HG03025 (cell line): Measurements from ENCODE around the gene AHSA1.
"Not testable (repeated sequence)": the region's sequence is repeated elsewhere in the genome, so short reads cannot be mapped to it uniquely, and the experiment has no call there.

Source experiments
- ATAC-seq: cut with Tn5 transposase; IDR thresholded peaks from one replicate; pipeline ENCODE4 v1.9.1; 2021; ENCODE audit warnings: mild to moderate bottlenecking, moderate library complexity; ENCODE audit not compliant: unreplicated experiment, low FRiP score

Gene AHSA1

DNA sequence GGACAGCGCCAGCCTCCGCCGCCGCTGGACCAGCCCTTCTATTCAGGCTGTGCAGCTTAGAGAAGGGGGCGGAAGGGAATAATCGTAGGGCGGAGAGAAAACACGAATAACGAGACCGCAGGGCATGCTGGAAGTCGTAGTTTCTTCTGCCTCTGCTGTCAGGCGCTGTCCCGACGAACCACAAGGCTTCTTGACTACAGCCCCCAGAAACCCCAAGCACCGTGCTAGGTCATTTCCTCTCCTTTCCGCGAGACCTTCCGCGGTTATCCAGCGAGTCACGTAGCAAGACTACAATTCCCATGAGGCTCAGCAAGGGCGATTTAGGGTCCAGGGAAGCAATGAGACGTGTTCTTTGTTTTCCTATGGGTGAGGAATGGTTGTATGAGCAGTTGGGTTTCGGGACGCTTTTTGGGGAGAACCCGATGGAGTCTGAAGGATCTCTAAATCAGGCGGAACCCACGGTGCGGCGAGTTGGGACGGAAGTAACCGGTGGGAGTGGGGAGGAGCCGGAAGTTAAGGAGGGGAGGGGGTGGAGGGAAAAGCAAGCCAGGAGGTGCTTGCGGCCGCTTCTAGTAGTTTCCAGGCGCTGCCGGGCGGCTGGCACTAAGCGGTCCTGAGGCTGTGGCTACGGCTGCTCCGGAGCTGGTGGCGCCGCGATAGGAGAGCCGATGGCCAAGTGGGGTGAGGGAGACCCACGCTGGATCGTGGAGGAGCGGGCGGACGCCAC, at the start of gene AHSA1, which contains the start of gene VIPAS39:
Gene AHSA1, plus strand, starts transcription at position 572 of the 727 bp plus-strand sequence. Its CDS starts 97 bp downstream, at position 669.
Gene VIPAS39, minus strand, starts transcription at position 80 of the 727 bp plus-strand sequence. CDS start 3,499 bp downstream, outside the sequence.
- ATAC-seq, result peak; percentile 89

DNA sequence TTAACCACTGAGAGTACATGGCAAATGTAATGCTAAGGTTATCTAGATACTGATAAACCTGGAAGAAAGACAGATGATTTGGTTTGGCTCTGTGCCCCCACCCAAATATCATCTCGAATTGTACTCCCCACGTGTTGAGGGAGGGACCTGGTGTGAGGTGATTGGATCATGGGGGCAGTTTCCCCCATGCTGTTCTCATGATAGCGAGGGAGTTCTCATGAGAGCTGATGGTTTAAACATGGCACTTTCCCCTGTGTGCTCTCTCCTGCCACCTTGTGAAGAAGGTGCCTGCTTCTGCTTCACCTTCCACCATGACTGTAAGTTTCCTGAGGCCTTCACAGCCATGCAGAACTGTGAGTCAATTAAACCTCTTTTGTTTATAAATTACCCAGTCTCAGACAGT, 48.8 kb upstream of the AHSA1 start:
- no peak for ATAC-seq

DNA sequence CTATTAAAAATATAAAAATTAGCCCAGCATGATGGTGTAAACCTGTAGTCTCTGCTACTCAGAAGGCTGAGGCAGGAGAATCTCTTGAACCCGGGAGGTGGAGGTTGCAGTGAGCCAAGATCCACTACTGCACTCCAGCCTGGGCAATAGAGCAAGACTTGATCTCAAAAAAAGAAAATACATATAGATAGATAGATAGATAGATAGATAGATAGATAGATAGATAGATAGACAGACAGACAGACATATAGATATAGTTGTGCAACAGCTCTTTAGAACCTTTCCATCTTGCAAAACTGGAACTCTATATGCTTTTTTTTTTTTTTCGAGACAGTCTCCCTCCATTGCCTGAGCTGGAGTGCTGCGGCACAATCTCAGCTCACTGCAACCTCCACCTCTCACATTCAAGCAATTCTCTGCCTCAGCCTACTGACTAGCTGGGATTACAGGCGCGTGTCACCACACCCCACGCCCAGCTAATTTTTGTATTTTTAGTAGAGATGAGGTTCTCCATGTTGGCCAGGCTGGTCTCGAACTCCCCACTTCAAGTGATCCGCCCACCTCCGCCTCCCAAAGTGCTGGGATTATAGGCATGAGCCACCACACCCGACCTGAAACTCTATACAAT, 42.4 kb upstream of the AHSA1 start:
- ATAC-seq, result not testable (repeated sequence)

DNA sequence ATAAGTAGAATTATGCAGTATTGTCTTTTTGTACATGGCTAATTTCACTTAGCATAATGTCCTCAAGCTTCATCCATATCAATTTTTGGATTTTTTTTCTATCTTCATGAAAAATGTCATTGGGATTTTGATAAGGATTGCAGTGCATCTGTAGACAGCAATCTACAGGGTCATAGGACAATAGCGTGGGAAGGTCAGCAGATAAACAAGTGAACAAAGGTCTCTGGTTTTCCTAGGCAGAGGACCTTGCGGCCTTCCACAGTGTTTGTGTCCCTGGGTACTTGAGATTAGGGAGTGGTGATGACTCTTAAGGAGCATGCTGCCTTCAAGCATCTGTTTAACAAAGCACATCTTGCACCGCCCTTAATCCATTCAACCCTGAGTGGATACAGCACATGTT, 41.8 kb upstream of the AHSA1 start:
- ATAC-seq, result not testable (repeated sequence)

DNA sequence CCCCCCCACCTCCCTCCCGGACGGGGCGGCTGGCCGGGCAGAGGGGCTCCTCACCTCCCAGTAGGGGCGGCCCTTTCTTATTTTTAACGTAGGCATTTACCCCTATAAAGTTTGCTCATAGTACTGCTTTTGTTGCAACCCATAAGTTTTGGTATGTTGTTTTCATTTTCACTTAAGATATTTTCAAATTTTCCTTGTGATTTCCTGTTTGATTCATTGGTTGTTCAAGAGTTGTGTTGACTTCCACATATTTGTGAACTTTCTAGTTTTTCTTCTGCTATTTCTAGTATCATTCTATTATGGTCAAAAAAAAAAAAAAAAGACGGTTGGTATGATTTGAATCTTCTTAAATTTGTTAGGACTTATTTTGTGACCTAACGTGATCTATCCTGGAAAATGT, 41.1 kb upstream of the AHSA1 start:
- no peak for ATAC-seq

DNA sequence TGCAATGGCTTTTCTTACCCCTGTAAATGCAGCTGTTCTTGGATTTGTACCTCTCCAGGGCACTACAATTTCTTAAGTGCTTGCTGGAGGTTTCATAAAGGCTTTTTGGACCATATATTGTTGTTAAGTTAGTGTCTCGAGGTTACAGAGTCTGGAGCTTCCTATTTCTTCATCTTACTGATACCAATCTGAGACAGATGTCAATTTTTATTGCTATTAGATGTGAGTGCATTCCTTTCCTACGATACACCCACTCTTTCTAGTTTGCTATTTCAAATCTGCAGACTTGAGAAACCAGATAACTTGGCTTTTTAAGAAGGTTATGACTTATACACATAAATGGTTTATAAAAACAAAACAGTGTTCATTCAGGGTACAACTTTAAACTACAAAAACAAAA, 36.7 kb upstream of the AHSA1 start:
- no peak for ATAC-seq

DNA sequence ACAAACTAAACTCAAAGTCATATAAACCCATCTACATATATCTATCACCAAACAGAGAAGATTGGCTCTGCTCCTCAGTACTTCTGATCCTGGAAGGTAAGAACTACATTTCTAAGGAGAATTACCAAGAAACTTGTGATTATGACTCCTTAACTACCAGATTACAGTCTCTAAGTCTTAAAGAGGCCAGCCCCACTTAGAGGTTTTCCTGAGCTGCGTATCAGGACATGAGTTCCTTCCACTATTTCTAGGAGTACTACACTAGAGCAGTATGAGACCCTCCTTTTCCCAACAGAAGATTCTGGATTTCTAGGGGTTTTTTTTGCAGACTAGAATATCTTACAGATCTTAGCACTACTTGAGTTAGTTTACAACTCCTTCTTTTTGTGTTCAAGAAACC, 34.5 kb upstream of the AHSA1 start, which contains the start of gene NOXRED1:
Gene NOXRED1, minus strand, starts transcription at position 101 of the 400 bp plus-strand sequence. CDS start 634 bp downstream, outside the sequence.
- no peak for ATAC-seq

DNA sequence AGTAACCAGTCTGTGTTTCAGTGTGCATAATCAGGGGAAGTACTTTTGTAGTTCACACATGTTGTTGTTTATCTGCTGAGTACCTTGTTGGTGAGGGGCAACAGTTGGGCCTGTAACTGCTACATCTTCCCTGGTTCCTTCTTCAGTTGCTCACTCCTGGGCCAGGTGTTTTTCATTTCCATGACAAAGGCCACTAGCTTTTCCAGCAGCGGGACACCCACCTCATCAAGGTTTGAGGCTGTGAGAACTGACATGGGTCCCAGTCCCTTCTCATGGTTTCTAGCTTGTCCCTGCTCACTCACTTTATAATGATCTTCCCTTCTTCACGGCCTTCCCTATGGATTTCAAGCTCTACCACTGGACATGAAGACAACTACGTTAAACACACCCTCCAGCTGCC, 33.0 kb upstream of the AHSA1 start:
- ATAC-seq, result no peak

DNA sequence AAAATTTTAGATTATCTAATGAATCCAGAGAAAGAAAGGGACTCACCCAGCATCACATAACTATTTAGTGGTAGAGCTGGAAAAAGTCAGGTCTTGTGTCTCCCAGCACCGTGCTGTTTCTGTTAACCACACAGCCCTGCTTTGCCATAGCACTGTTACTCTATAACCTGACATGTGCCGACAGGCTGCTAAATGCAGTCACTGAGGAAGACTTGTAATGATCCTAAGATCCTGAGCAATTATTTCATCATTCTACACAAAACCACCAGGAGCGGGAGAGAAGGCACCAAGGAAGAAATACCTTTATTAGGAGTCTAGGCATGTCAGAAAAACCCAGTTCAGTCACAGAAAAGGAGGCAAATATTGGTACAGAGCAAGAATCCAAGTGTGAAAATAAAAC, 31.5 kb upstream of the AHSA1 start:
- ATAC-seq, result no peak

DNA sequence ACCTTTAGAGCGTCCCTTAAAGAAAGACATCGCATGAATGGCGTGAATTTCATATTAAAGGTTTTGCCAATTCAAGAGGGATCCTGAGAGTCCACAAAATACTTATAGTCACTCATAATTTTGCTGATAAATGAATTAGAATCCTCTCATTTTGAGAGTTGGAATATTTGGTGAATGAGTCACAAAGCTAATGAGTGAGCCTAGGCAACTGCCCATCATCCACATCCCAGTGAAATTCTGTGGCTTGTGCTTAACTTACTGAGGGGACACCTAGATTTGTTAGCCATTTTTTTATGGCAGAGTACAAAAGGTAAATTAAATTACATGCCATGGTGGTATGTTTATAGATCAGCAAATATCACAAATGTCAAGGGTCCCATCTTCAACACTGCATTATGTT, 21.9 kb upstream of the AHSA1 start:
- no peak for ATAC-seq

DNA sequence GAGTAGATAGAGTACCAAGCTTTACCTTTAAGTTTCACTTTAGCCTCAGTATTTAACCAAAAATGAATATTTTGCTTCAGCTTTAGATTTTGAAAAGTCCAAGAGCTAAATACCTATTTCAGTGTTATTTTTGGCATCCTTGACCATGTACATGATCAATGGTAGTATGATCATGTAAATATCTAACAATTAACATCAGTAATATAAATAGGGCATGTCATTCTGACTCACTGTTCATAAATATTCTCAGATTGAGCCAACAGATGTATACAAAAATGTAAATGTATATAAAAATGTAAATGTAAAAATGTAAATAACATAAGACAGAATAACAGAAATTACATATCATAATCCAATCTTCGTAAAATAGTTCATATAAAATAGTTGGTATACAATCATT, 19.3 kb upstream of the AHSA1 start:
- ATAC-seq, result no peak

DNA sequence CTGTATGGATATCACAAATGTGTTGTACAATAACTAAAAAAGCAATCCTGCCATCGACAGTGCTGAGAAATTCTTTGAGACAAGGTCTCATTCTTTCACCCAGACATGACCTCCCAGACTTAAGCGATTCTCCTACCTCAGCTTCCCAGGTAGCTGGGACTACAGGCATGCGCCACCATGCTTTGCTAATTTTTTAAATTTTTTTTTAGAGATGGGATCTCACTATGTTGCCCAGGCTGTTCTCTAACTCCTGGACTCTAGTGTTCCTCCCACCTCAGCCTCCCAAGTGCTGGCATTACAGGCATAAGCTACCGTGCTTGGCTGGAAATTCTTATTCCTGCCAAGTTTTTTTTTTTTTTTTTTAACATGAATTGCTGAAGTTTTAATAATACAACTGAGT, 18.0 kb upstream of the AHSA1 start:
- no peak for ATAC-seq

DNA sequence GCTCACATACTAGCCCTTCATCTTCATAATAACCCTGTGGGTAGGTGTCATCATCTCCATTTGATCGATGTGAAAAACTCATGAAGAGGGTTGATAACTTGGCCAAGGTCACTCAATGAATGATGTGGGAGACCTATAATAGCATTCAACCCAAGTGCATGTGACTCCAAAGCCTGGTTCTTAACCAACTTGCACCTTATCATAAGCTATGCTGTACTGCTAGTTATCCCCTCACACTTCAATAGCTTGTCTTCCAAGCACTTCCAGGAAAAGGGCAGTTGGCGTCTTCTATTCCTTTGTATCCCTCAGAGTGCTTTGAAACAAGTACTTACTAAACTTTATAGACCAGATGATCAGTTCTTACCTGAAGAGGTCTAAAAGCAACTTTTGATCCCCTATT, 15.7 kb upstream of the AHSA1 start:
- no peak for ATAC-seq

DNA sequence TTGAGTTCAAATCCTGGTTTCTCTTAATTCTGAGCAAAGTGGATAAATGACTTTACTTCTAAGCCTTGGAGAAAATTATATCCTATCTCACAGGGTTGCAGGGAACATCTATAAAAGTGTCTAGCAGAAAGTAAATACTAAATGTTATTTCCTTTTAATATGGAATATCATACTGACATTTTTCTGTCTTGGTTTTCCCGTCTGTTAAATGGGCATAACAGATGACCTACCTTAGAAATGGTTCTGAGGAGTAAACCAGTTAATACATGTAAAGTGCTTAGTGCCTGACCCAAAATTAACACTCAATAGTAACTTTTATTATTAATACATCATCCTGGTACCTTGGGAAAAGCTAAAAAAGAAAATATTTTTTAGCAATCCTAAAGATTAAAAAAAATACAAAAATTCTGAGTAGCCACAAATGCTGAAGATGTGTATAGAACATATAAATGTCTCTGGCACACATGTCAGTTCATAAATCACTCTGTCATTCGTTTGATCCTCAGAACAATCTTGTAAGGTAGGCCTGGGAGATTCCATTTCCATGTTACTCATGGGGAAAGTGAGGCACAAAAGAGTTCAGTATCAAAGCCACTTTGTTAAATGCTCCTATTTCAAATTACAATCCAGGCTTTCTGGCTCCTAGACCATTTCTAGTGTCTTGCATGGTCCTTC, 1.8 kb upstream of the AHSA1 start:
- no peak for ATAC-seq

DNA sequence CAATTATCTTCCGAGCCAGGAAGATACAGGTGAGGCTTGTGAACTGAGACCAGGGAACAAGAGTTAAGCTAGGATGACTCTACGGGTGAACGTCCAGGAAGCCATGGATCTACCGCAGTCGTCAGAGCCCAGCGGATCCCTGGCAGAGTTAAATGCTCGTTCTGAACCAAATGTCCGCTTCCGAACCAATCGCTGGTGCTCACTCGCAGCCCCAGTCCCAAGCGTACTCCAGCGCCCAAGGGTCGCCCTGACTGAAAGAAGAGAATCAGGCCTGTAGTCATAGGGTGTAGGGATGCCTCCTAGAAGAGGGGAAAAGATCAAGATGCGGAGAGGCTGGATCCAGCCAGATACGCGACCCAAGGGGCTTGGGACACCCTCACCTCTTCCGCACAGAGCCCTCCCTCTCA, 775 bp upstream of the AHSA1 start:
- ATAC-seq, result peak; percentile 19

DNA sequence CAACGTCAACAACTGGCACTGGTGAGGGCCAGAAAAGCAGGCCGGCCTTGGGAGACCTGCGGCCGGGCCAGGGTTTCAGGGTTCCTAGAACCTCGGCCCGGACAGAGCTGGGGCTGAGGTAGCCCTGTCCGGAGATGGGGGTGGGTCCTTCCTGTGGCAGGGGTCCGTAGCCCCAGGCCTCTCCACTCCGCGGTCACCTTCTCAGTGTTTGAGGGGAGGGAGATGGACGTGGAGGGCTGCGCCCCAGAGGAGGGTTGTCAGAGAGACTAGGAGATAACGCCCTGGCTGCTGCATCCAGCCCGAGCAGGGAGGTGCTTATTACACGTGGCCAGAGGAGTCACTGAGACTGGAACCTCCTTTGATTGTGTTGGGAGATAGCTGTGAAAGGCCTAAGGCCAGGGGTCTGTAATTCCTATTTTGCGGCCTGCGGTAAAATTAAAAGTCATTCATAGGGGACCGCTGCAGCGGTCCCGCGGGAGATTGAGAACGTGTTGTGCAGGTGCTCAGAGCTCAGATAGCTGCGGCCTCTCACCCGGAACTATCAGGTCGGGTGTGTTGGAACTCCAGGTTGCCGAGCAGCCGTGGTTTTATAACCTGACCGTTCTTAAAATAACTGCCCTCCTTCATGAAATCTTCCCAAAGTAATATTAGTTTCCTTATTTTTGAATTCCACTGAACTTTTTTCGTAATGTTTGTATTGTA, 507 bp downstream of the AHSA1 start:
- peak; percentile 9 for ATAC-seq

DNA sequence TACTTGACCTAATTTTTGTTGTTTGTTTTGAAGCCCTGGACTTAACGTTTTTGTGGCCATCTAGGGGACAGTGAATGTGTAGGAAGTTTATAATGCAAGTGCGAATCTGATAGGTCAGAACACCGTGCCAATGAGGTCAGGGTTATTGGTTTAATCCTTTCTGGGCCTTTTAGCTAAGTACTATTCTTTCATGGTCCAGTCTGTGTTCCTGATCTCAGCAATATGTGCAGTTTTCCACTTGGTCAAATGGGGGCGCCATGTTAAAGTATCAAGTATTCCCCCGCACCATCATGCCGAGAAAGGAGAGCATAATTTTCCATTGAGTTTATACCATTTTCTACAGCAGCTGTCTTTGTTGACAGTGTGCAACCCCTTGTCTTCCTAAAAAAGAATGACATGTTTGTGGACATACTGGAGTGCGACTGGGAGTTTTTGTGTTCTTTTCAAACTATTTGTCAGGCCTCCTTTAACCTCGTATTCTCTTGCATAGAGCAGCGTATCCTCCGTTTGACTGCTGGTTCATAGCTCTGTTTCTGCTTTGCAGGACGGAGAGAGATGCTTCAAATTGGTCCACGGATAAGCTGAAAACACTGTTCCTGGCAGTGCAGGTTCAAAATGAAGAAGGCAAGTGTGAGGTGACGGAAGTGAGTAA, 1.3 kb downstream of the AHSA1 start:
- ATAC-seq, result no peak

DNA sequence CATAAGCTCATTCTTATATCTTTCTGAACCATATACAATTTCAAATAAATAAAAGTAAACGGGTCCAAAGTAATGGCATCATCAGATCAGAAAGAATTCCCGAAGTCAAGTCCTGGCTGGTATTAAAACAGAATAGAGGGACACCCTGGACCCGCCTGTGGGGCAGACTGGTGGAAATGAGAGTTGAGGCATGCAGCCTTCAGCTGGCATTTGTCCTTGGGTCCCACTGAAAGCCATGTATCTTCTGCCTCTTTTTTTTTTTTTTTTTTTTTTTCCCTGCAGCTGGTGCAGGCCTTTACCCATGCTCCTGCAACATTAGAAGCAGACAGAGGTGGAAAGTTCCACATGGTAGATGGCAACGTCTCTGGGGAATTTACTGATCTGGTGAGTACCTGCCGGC, 9.9 kb downstream of the AHSA1 start:
- ATAC-seq, result no peak

DNA sequence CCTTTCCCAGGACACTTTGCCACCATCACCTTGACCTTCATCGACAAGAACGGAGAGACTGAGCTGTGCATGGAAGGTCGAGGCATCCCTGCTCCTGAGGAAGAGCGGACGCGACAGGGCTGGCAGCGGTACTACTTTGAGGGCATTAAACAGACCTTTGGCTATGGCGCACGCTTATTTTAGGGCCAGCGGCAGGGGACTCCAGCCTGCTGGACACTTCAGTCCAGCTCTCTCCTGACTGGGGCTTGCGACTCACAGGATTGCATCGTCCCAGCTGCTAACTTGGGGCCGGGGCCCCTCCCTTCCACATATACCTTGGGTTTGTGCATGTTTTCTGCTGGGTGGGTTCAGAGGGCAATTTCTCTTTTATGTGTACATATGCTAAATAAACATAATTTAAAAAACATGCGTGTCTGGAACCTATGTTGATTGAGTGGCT, 11.2 kb downstream of the AHSA1 start:
- ATAC-seq, result no peak

DNA sequence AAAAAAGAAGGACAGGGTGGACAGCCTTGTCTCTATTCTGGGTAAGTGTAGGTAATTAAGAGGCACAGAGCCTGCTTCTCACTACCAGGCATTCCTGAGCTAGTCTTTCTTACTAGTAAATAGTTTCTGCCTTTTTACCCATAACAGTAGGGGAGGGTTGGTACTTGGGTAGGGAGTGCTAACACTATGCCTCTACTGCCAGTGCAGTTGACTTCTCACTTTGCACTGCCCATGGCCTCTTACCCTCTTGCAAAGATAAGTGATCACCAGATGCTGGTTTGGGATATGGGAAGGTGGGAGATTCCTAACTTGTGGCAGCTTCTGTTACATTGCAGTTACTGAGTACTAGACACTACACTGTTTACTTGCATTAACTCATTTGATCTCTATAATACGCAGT, 11.6 kb downstream of the AHSA1 start:
- ATAC-seq, result no peak
